CD4-positive, alpha-beta T cell treated with Interleukin-1 beta for 1 hour (primary cell): ENCODE data around the gene EIF2A.
"Not testable (repeated sequence)": the region's sequence is repeated elsewhere in the genome, so short reads cannot be mapped to it uniquely, and the experiment has no call there.

Experiments used
- DNase-seq, 2 donors: peaks; one replicate each; pipeline ENCODE4 v3.0.0-alpha.2; 2020 to 2022

Gene EIF2A

DNA sequence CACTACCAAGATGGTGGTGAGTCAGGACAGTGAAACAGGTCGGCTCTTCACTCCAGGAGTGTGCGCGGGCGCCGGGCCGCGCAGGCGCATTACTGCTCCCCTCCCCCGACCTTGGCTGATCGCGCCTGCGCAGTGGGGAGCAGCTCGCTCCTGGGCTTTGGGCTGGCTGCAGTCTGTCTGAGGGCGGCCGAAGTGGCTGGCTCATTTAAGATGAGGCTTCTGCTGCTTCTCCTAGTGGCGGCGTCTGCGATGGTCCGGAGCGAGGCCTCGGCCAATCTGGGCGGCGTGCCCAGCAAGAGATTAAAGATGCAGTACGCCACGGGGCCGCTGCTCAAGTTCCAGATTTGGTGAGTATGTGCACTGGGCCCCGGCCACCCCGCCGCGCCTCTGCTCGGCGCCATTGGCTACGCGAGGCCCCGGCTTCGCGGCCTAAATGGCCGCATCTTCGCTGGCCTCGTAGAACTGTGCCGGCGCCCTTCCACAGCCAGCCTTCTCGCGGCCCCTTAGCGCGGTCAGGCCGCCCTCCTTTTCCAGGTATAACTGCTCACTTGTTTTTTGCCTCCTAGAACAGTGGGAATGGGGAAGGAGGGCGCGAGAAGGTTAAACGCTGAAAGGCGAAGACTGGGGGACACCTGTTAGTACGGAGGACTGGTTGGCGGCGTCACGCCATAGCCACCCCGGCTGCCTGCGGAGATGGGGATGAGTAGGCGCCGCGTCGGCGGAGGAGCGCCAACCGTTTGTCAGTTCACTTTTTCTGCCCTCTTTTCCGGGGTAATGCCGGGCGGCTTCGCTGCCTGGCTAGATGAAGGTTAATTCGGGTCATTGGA lies 56.8 kb downstream of the EIF2A start, which contains the start of gene SELENOT:
Gene SELENOT (plus strand): TSS at position 169 of the 827 bp plus-strand sequence. CDS start 42 bp downstream, at position 211.
- peak; percentile 96 for DNase-seq

DNA sequence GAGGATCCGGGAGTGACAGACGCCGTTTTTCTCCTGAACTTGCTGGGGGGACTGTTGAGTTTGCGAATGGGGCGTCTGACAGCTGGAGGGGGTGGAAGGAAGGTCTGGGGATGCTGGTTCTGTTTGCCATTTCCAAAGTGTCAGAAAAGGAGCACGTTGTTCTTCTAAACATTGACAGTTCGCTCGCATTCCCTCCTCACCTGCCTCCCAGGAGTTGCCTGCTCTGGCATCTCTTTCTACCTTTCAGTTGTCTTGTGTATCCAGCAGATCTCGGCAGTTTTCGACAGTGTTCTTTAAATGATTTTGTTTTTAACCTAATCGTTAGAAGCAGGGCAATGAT lies 57.4 kb downstream of the EIF2A start:
- no peak for DNase-seq

DNA sequence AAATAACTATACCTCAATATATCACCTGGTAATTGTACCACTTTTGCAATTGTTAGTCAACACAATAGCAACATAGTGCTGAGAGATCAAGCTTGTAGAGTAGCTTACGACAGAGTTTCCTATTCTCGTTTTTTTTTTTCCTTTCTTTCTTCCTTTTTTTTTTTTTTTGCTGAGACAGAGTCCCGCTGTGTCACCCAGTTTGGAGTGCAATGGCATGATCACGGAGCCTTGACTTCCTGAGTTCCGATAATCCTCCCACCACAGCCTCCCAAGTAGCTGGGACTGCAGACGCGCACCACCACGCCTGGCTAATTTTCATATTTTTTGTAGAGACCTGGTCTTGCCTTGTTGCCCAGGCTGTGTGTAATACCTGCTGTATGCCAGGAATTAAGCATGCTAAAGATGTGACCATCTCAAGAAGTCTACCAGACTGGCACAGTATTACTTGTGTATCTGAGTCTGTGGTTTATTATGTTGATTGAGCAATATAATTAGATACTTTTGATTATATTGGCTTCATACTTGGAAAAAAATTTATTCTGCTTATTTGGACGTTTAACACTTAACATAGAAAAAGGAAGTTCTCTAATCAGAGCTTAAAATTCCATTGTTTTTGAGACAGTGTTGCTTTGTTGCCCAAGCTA lies 59.5 kb downstream of the EIF2A start:
- DNase-seq, result peak in 1 of 2 donors; percentile 15

DNA sequence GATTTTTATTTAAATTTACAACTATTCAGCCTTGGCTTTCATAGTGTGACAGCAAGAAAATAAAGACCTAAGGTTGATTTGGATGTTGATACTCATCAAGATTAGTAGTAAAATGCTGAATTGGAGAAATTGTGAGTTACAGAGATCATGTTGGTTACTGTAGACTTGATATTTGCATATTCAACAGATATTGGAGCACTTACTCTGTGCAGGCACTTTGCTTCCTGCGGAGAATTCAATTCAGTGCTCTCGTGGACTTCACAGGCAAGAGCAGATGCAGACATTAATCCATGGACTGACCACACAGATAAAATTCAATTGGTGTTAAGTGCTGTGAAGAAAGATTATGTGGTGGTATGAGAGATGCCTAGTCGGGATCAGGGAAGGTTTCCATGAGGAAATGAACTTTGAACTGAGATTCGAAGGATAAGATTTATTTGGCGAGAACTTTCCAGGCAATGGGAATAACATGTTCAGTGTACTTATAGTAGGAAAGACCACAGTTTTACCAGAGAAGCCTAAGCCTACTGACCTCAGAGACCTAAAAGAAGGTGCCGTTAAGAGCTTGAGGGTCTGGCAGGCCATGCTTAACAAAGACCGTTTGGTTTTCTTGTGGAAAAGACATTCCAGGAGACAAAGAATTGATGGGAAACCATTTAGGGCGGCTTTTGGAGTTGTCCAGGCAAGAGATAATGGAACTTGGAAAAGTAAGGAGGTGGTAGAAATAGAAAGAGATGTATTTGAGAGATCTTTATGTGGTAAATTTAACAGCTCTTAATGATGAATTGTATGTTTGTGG lies 60.9 kb downstream of the EIF2A start:
- no peak for DNase-seq

DNA sequence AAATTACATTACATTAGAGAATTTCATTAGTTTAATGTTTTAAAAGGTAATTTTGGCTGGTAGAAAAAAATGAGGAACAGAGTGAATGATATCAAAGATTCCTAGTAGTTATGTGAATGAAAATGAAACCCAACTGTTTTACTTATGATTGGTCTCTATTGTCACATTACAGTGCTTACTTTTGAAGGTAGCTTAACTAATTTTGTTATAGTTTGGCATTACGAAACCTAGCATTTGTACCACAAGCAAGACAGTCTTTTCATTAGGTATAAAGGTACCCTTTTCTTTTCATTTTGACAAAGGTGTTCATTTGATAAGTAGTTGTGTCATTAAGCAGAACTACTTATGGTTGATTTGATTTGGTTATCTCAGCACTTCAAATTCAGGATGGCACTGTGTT lies 63.4 kb downstream of the EIF2A start:
- no peak for DNase-seq

DNA sequence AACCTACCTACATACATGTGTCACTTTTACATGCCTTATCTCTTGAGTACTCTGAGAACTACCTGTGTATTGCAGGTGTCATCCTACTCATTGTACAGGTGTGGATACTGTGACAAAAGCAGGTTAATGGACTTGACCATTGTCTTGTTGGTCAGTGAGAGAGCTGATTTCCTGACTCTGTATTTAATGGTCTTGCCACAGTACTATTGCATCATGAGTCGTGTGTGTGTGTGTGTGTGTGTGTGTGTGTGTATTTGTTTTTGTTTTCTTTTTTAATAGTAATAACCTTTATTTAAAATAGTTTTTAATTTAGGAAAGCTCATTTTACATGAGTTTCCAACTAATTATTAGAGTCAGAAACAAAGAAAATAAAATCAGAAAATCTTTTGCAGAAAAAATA lies 64.2 kb downstream of the EIF2A start:
- no peak for DNase-seq

DNA sequence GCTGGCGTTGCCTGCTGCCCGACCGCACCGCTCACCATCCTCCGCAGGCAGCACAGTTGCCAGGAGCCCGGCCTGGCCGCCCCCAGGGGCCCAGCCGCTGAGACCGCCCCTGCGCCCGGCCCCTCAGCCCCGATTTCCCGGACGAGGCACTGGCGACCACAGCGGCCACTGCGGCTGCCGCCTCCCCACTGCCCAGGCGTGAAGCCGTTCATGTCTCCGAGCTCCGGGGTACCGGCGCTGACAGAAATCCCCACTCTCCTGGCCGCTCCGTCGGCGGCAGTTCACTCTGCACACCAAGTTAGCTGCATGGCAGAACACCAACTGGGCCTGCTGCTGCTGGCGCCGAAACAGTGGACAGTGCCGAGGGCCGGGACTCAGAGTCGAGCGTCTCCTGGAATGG lies 65.1 kb downstream of the EIF2A start:
- DNase-seq, result no peak

DNA sequence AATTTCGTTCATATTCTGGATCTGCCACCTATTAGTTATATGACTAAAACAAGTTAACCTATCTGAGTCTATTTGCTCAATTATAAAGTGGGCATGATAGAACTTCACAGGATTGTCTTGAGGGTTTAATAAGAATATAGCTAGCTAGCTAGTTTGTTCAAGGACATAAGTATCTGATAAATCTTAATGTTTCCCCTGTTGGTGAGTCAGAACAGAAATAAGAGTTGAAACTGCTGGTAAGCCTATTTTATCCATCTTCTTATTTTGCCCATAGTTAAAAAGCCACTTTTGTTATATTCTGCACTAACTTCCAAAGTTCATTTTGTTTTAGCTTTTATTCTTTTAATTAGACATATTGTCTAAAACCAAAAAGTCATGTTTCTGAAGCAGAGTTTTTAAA lies 65.9 kb downstream of the EIF2A start:
- no peak for DNase-seq

DNA sequence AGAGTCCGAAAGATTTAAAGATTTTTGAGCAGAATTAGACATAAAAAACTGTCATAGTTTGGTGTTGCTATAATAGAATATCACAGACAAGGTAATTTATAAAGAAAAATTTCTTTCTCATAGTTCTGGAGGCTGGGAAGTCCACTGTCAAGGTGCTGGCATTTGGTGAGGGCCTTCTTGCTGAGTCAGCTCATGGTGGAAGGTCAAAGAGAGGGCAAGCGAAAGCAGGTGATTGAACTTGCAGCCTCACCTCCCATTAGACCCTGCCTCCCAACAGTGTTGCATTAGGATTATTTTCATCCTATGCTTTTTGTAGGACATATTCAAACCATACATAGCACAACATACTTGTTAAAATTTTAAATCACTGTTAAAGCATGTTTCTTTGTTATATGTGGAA lies 66.4 kb downstream of the EIF2A start:
- DNase-seq, result no peak

DNA sequence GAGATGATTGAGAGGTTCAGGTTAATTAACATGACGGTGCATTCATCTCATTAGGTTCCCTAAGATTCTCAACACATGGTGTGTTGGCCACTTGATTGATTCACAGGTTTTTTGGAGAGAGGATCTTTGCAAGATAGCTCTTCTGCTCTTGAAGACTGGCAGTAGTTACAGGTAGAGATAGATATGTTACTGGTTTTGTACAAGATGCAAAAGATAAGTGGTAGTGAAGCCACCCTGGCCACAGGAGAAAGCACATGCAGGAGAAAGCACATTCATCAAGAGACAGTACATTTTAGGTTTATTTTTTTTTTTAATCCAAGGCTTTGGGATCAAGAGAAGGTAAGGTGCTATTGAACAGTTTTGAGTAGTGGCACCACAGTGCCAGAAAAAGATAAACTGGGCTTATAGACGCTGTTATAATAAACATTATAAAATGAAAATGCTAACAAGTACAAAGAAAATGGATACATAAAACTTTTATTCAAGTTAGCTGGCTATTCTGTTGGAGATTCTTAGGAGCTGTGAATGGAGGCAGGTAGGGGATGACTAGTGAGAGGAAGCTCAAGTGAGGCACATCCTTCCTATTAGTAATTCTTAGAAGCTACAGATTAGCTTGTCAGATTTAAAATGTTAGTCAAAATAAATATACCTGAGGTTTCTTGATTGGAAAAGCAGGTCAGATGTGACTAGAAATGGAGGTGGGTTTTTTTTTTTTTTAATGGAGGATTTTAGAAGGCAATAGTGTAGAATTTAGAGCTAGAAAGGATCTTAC lies 67.3 kb downstream of the EIF2A start:
- no peak for DNase-seq

DNA sequence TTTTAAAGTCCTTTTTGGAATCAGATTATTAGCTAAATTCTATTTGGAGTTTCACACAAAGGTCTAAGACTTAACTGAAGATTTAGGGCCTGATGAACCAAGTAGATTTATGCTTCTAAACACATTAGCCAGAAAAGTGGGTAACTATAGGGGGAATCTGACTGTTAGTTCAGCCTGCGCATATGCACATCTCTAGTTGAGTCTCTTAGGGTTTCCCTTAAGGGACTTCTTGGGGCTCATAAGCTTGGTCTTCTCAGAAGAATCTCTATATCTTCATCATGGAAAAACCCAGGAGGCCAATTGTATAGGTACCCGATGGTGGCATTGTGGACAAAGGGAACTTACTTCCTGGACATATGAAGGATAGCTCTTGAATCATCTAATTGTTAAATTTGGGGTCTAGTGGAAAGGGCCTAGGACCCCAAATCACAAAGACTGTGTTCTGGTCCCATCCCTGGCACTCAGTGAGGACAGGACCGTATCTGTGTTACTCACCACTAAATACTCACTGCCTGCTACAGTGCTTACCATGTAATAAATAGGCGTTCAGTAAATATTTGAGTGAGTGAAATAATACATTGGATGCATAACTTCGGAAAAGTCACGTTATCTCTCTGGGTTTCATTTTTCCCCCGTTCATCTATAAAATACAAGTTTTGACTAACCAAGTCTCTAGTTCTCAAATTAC lies 73.6 kb downstream of the EIF2A start:
- DNase-seq, result no peak

DNA sequence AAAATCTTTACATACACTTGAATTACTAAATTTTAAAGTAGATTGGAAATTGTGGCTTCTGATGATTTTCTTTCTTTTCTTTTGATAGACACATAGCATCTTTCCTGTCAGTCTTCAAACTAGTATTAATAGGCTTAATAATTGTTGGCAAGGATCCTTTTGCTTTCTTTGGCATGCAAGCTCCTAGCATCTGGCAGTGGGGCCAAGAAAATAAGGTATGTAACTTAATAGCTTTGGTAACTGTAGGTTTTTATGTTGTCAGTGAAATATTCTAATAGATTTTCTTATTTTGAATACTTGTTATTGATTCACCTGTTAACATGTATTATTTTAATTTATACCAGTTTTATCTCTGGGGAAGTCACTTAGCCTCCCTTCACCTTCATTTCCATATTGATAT lies 76.4 kb downstream of the EIF2A start:
- not testable (repeated sequence) for DNase-seq

DNA sequence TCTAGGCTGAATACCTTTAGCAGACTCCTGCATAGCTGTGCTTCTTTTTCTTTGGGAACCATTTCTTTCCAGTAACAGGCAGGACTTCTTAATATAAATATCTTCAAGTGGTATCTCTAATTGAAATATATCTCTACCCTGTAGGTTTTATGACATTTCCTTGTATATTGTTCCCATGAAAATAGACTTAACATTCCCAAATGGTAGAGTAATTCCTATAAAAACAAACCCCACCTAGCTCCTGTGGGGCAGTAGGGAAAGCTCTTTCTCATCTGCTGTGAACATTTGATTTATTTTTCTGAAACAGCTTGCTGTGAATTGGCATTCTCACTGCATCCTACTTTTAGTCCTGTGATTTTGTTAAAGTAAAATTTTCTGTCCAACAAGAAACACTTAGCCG lies 77.4 kb downstream of the EIF2A start:
- DNase-seq, result no peak

DNA sequence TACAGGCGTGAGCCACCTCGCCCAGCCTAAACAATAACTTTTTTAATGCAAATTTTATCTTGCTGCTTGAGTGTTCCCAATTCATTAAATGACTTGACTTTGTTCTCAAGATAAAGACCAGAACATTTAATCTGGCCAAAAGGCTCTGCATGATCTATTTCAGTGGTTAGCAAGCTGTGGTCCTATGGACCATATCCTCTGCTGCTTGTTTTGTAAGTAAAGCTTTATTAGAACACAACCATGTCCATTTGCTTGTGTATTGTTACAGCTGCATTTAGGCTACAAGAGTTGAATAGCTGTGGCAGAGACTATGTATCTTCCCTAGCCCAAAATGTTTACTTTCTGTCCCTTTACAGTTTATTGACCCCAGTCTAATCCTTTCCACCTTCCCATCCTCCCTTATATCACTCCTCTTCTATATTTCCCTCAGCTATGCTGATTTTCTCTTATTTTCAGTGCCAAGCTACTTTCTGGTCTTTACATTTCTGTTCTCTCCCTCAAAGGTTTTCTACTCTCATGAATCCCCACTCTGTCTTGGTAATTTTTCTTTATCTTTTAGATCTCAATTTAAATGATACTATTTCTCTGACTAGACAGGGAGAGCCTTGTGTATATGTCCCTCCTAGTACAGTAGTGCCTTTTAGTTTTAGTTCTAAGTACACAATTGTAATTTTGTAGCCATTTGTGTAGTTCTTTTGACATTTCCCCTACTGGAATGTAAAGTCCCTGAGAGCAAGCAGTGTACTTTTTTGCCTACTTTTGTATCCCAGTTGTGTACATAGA lies 79.8 kb downstream of the EIF2A start:
- no peak for DNase-seq

DNA sequence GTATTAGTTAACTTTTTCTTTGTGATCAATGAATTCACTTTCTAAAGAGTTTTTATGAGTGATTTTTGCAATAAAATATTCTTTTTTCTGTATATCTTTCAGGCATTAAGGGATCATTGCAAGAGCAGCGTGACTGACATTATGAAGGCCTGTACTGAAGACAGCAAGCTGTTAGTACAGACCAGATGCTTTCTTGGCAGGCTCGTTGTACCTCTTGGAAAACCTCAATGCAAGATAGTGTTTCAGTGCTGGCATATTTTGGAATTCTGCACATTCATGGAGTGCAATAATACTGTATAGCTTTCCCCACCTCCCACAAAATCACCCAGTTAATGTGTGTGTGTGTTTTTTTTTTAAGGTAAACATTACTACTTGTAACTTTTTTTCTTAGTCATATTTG lies 81.0 kb downstream of the EIF2A start:
- no peak for DNase-seq

DNA sequence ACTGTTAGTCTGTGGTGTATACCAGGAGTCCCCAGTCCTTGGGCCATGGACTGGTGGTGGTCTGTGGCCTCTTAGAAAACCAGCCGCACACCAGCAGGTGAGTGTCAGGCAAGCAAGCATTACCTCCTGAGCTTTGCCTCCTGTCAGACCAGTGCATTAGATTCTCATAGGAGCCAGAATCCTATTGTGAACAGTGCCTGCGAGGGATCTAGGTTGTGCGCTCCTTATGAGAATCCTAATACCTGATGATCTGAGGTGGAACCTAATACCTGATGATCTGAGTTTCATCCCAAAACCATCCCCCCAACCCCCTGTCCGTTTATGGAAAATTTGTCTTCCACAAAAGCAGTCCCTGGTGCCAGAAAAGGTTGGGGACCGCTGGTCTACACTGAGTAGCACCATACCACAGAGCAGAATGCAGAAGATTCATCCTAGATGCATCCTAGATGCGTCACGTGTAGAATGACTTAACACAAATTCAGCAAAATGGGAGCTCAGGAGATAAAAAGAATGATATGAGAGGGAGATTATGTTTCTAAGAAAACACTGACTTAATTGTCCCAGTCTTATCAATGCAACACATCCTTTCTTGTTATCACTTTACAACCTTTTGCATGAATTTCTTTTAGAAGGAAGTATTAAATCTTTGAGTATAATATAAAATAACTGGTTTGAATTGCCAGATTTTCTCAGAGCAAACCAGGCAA lies 85.1 kb downstream of the EIF2A start:
- DNase-seq, result no peak

DNA sequence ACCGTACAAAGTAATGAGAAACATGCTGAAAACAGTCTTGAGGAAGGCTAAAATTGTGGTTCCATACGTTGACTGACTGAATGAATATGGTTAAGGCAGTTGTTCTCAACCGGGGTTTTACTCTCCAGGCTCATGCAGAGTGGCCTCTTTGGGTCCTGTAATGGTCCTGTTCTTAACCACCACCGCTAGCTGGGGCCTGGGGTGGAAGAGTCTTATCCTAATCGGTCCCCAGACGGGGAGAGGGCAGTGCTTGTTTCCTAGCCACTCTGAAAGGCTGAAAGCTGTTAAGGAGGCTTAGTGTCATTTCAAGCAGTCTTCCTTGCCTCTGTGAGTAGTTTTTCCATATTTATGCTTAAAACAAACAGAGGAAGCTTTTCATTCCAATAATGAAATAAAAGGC lies 88.5 kb downstream of the EIF2A start:
- no peak for DNase-seq

DNA sequence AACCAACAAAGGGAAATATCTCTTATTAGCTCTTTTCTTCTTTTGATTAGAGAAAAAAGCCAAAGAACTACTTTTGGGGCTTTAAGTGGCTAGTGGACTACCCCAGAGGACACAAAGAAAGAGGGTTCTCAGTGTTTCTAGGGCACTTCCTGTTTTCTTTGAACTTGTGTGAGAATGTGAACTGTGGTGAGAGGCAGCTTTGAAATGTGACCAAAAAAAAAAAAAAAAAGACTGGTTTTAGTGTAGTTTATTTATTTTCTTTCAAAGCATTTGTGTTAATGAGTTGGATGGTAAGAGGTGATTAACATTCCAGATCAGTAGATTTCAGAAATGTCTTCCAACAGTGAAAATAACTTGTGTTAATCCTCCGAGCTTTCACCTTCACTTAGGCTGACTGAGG lies 88.9 kb downstream of the EIF2A start:
- peak in 1 of 2 donors; percentile 56 for DNase-seq
